GM23338 (cell line): ENCODE data around the gene MELTF. TPM values are rescaled to one million over a fixed set of nuclear protein-coding genes. Genes with fewer than 3 reads are reported as not detected.

Experiments used
- ATAC-seq: fragments of 200-7000 bp; cut with Tn5 transposase; 3 replicates; pipeline ENCODE4 v1.9.1; 2020
- DNase-seq: peaks from one replicate; pipeline ENCODE4 v3.0.0-alpha.2; 2015; ENCODE audit warnings: low spot score
- H2AFZ ChIP-seq: fragments of 200-600 bp; sonication (generic); 2 replicates; pipeline ENCODE4 v1.8.0; 2016; ENCODE audit warnings: antibody characterized with exemption, mild to moderate bottlenecking, moderate library complexity
- H3F3A ChIP-seq: fragments of 200-600 bp; sonication (generic); replicated peaks from 2 replicates; pipeline ENCODE4 v1.8.0; 2017; ENCODE audit warnings: antibody characterized with exemption, mixed run types, low read depth
- H3K27ac ChIP-seq: fragments of 200-600 bp; sonication (generic); 2 replicates; pipeline ENCODE4 v1.6.1; 2016; ENCODE audit warnings: low read depth
- H3K27me3 ChIP-seq: fragments of 200-600 bp; sonication (generic); 2 replicates; pipeline ENCODE4 v1.8.0; 2016; ENCODE audit warnings: mild to moderate bottlenecking, mixed run types, moderate library complexity; ENCODE audit not compliant: insufficient read depth
- H3K36me3 ChIP-seq: fragments of 200-600 bp; sonication (generic); 2 replicates; pipeline ENCODE4 v1.8.0; 2016; ENCODE audit warnings: mild to moderate bottlenecking; ENCODE audit not compliant: insufficient read depth
- H3K4me1 ChIP-seq: fragments of 200-600 bp; sonication (generic); 2 replicates; pipeline ENCODE4 v1.8.0; 2016; ENCODE audit warnings: mild to moderate bottlenecking, moderate library complexity; ENCODE audit not compliant: insufficient read depth
- H3K4me2 ChIP-seq: fragments of 200-600 bp; sonication (generic); 2 replicates; pipeline ENCODE4 v1.7.1; 2017; ENCODE audit warnings: mixed run types
- H3K4me3 ChIP-seq: fragments of 200-600 bp; sonication (generic); 2 replicates; pipeline ENCODE4 v1.6.1; 2016; ENCODE audit warnings: mixed run types
- H3K79me2 ChIP-seq: fragments of 200-600 bp; sonication (generic); replicated peaks from 2 replicates; pipeline ENCODE4 v1.8.0; 2017; ENCODE audit warnings: mild to moderate bottlenecking; ENCODE audit not compliant: insufficient read depth
- H3K9me2 ChIP-seq: fragments of 200-600 bp; sonication (generic); 2 replicates; pipeline ENCODE4 v1.8.0; 2017; ENCODE audit not compliant: insufficient read depth
- H4K20me1 ChIP-seq: fragments of 200-600 bp; sonication (generic); replicated peaks from 2 replicates; pipeline ENCODE4 v1.8.0; 2017; ENCODE audit warnings: mild to moderate bottlenecking; ENCODE audit not compliant: insufficient read depth
- H3K27ac Mint-ChIP-seq: 2 replicates; pipeline ENCODE4 v1.8.0; 2020; ENCODE audit warnings: inconsistent platforms, mild to moderate bottlenecking, moderate library complexity, mixed read lengths
- H3K27me3 Mint-ChIP-seq: 3 replicates; pipeline ENCODE4 v1.8.0; 2022; ENCODE audit warnings: low read depth, mild to moderate bottlenecking, moderate library complexity, mixed read lengths, inconsistent platforms; ENCODE audit not compliant: insufficient read depth, poor library complexity
- H3K36me3 Mint-ChIP-seq: 3 replicates; pipeline ENCODE4 v1.8.0; 2021; ENCODE audit warnings: low read depth, mild to moderate bottlenecking, inconsistent platforms, moderate library complexity, mixed read lengths
- H3K4me1 Mint-ChIP-seq: 3 replicates; pipeline ENCODE4 v1.8.0; 2020; ENCODE audit warnings: mild to moderate bottlenecking, inconsistent platforms, mixed read lengths
- H3K4me3 Mint-ChIP-seq: 3 replicates; pipeline ENCODE4 v1.8.0; 2021; ENCODE audit warnings: moderate library complexity, mild to moderate bottlenecking, inconsistent platforms, mixed read lengths
- H3K9me3 Mint-ChIP-seq: 3 replicates; pipeline ENCODE4 v1.8.0; 2020; ENCODE audit warnings: moderate library complexity, mild to moderate bottlenecking, inconsistent platforms, mixed read lengths
- NANOG ChIP-seq: IDR thresholded peaks from 2 replicates; pipeline ENCODE4 v1.6.1; 2016; ENCODE audit warnings: antibody characterized with exemption, borderline replicate concordance
- ZNF114 ChIP-seq: fragments of 250-450 bp; sonication (Bioruptor Pico); IDR thresholded peaks from 2 replicates; pipeline ENCODE4 v1.5.0; 2020; ENCODE audit warnings: mild to moderate bottlenecking, moderate library complexity
- polyA plus RNA-seq: library from polyadenylated mRNA; unstranded; fragments of >200 nt; fragmentation: Nextera tagmentation; extraction: Ambion mirVana; gene quantifications from 2 replicates; pipeline ENCODE4 v1.2.1, GENCODE V29; 2016
- total RNA-seq: library from RNA; depleted of rRNA; stranded (reverse); fragments of >200 nt; shearing (Covaris generic); gene quantifications from 2 replicates; pipeline ENCODE4 v1.2.3, GENCODE V29; 2014; rRNA removed
- TF ChIP-seq, protein P1 (sequence below), 2 experiments: fragments of 200-600 bp in 1 of 2; sonication (generic) in 1 of 2; conservative IDR thresholded peaks; 2 replicates each; pipeline versions ENCODE4 v1.5.1 to v1.6.1; 2016 to 2017; ENCODE audit warnings: antibody characterized with exemption in 2 of 2, low read depth in 2 of 2, mild to moderate bottlenecking in 2 of 2, moderate library complexity in 1 of 2

MELTF gene
- total and polyA plus RNA-seq, 2 experiments from 2014 or later, result 1.4 to 5.2 TPM

DNA sequence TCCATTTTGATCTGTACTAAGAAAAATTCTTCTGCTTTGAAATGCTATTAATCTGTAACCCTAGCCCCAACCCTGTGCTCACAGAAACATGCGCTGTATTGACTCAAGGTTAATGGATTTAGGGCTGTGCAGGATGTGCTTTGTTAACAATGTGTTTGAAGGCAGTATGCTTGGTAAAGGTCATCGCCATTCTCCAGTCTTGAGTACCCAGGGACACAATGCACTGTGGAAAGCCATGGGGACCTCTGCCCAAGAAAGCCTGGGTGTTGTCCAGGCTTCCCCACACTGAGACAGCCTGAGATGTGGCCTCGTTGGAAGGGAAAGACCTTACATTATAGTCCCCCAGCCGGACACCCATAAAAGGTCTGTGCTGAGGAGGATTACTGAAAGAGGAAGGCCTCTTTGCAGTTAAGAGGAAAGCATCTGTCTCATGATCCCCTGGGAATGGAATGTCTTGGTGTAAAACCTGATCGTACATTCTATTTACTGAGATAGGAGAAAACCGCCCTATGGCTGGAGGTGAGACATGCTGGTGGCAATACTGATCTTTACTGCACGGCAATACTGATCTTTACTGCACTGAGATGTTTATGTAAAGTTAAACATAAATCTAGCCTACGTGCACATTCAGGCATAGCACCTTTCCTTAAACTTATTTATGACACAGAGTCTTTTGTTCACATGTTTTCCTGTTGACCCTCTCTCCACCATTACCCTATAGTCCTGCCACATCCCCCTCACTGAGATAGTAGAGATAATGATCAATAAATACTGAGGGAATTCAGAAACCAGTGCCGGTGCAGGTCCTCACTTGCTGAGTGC, 67.3 kb downstream of the MELTF start (continued):
- TF ChIP-seq, protein P1, sequence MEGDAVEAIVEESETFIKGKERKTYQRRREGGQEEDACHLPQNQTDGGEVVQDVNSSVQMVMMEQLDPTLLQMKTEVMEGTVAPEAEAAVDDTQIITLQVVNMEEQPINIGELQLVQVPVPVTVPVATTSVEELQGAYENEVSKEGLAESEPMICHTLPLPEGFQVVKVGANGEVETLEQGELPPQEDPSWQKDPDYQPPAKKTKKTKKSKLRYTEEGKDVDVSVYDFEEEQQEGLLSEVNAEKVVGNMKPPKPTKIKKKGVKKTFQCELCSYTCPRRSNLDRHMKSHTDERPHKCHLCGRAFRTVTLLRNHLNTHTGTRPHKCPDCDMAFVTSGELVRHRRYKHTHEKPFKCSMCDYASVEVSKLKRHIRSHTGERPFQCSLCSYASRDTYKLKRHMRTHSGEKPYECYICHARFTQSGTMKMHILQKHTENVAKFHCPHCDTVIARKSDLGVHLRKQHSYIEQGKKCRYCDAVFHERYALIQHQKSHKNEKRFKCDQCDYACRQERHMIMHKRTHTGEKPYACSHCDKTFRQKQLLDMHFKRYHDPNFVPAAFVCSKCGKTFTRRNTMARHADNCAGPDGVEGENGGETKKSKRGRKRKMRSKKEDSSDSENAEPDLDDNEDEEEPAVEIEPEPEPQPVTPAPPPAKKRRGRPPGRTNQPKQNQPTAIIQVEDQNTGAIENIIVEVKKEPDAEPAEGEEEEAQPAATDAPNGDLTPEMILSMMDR (conservative IDR thresholded peaks at IDR 0.05; ENCODE audit: low read depth in 2 of 2), result no peak
- TF ChIP-seq ZNF114, result no peak

GRCh38 chr3:196954832-196955231, 74.8 kb downstream of the MELTF start:
- H3K36me3 Mint-ChIP-seq, result no peaks in the 10 kb centered on the region
- H3K27me3 ChIP-seq, result no peaks in the 10 kb centered on the region
- H3K27me3 Mint-ChIP-seq, result peaks cover 8% of the 10 kb centered on the region
- H3K4me1 Mint-ChIP-seq, result no peaks in the 10 kb centered on the region
- no peak overlapping the region for H3K4me2 ChIP-seq
- ATAC-seq (no peak), DNase-seq (no peak)
- no peak for TF ChIP-seq NANOG
- no peak overlapping the region for H3K4me3 Mint-ChIP-seq
- H2AFZ ChIP-seq, result no peak overlapping the region
- no peaks in the 10 kb centered on the region for H3K9me2 ChIP-seq
- no peaks in the 10 kb centered on the region for H4K20me1 ChIP-seq
- H3K79me2 ChIP-seq, result no peaks in the 10 kb centered on the region
- H3F3A ChIP-seq, result no peaks in the 10 kb centered on the region
- H3K36me3 ChIP-seq, result no peaks in the 10 kb centered on the region
- H3K27ac ChIP-seq, result no peak overlapping the region
- H3K4me1 ChIP-seq, result no peaks in the 10 kb centered on the region
- H3K9me3 Mint-ChIP-seq, result no peaks in the 10 kb centered on the region
- no peak overlapping the region for H3K4me3 ChIP-seq
- H3K27ac Mint-ChIP-seq, result no peak overlapping the region

Other genes starting within 250 kb of the MELTF start
- gene SENP5, start 161.9 kb downstream of the MELTF start, total RNA-seq, result 34.3 and 44.0 TPM in 2 replicates
- 8.3 and 12.2 TPM in 2 replicates for gene SENP5, start 161.9 kb downstream of the MELTF start, polyA plus RNA-seq
- gene NCBP2, start 87.3 kb downstream of the MELTF start, total RNA-seq, result 72.7 and 78.4 TPM in 2 replicates
- gene NCBP2, start 87.3 kb downstream of the MELTF start, polyA plus RNA-seq, result 83.8 and 98.9 TPM in 2 replicates
- gene PIGZ, start 61.0 kb downstream of the MELTF start, total RNA-seq, result not detected in 2 replicates
- 0.16 TPM in 1 of 2 replicates, not detected in the other for gene PIGZ, start 61.0 kb downstream of the MELTF start, polyA plus RNA-seq